GM12878 (cell line): Measurements from ENCODE around the gene STRA6. TPM values are rescaled to one million over a fixed set of nuclear protein-coding genes. Genes with fewer than 3 reads are reported as not detected.

Experiments
- BACH1 ChIP-seq: fragments of 450-650 bp; IDR thresholded peaks from 2 replicates; pipeline ENCODE4 v1.6.1; 2017; ENCODE audit warnings: mild to moderate bottlenecking, borderline replicate concordance
- ELK1 ChIP-seq: IDR thresholded peaks from 2 replicates; pipeline ENCODE4 v1.6.1; 2012; ENCODE audit warnings: low read depth, low read length, improper control_type of control experiment
- MEF2A ChIP-seq: IDR thresholded peaks from 2 replicates; pipeline ENCODE4 v1.6.1; 2011; ENCODE audit warnings: low read depth, mild to moderate bottlenecking, low read length, moderate library complexity; ENCODE audit not compliant: insufficient read depth
- MLLT1 ChIP-seq: fragments of 450-650 bp; IDR thresholded peaks from 2 replicates; pipeline ENCODE4 v1.6.1; 2016; ENCODE audit warnings: mild to moderate bottlenecking
- MTA2 ChIP-seq: fragments of 450-650 bp; IDR thresholded peaks from 2 replicates; pipeline ENCODE4 v1.6.1; 2016; ENCODE audit warnings: low read depth, mild to moderate bottlenecking, moderate library complexity
- MYC ChIP-seq: IDR thresholded peaks from 2 replicates; pipeline ENCODE4 v1.6.1; 2011; ENCODE audit warnings: mild to moderate bottlenecking, low read length, moderate library complexity, inconsistent platforms; ENCODE audit not compliant: insufficient read depth, insufficient replicate concordance, insufficient read length, severe bottlenecking
- PAX5 ChIP-seq: IDR thresholded peaks from 2 replicates; pipeline ENCODE4 v1.6.1; 2011; ENCODE audit warnings: low read depth, low read length, borderline replicate concordance
- SIX5 ChIP-seq: IDR thresholded peaks from 2 replicates; pipeline ENCODE4 v1.6.1; 2011; ENCODE audit warnings: mild to moderate bottlenecking, low read depth, low read length, moderate library complexity; ENCODE audit not compliant: severe bottlenecking
- SMAD5 ChIP-seq: IDR thresholded peaks from 2 replicates; pipeline ENCODE4 v1.6.1; 2016; ENCODE audit warnings: antibody characterized with exemption, low read depth
- STAT3 ChIP-seq: IDR thresholded peaks from 2 replicates; pipeline ENCODE4 v1.6.1; 2011; ENCODE audit warnings: low read depth, low read length, improper control_type of control experiment
- ZBED1 ChIP-seq: IDR thresholded peaks from 2 replicates; pipeline ENCODE4 v1.6.1; 2016; ENCODE audit warnings: borderline replicate concordance
- ZNF24 ChIP-seq: fragments of 450-650 bp; IDR thresholded peaks from 2 replicates; pipeline ENCODE4 v1.6.1; 2017; ENCODE audit warnings: antibody characterized with exemption, mild to moderate bottlenecking
- polyA plus RNA-seq, 11 experiments: library from polyadenylated mRNA; depleted of rRNA in 4 of 11; unstranded in 6 of 11; stranded (reverse) in 5 of 11; fragments of >200 nt; fragmentation: Nextera tagmentation in 4 of 11; fragmentation: Illumina TruSeq in 1 of 11; extraction: Ambion mirVana in 4 of 11; extraction: Trizol in 1 of 11; gene quantifications; 1 replicate in 1 of 11; 2 replicates in 10 of 11; pipeline versions ENCODE4 v1.2.1 to v1.2.3, GENCODE V29; 2011 to 2016; ENCODE audit warnings: inconsistent platforms in 2 of 11, missing spikeins in 2 of 11, low read depth in 1 of 11
- total RNA-seq, 4 experiments: library from RNA; depleted of rRNA in 3 of 4; stranded (reverse); fragments of >200 nt in 3 of 4; fragmentation: Illumina TruSeq in 1 of 4; extraction: Trizol in 1 of 4; gene quantifications; 2 replicates each; pipeline versions ENCODE4 v1.2.1 to v1.2.3, GENCODE V29; 2013 to 2021

Gene STRA6
- total and polyA plus RNA-seq, 10 of the 15 experiments (the other 5 are each of a cell fraction or from before 2014, with no cell fraction given), result 0.31 to 10.8 (median 5.8) TPM

- TF ChIP-seq SIX5 (no peak), ZNF24 (no peak), MTA2 (no peak), ZBED1 (no peak), SMAD5 (no peak), MEF2A (no peak), BACH1 (no peak), MYC (no peak), MLLT1 (no peak), ELK1 (no peak), PAX5 (no peak), STAT3 (no peak)
These were observed 26.1 kb upstream of the STRA6 start (continued) for GRCh38 chr15:74228723-74229081.
